OCI-LY7 (cell line): Measurements from ENCODE around the gene CAPN7. TPM values are rescaled to one million over a fixed set of nuclear protein-coding genes. Genes with fewer than 3 reads are reported as not detected.

Source experiments
- Bru-seq: library from RNA; stranded (reverse); fragments of 400-500 nt; gene quantifications from one replicate; lab custom pipeline; 2021; lab: Mats Ljungman, UMichigan
- BruChase-seq, 2 experiments: library from RNA; stranded (reverse); fragments of 400-500 nt; gene quantifications; one replicate each; lab custom pipeline; 2021; lab: Mats Ljungman, UMichigan
- BruUV-seq: library from RNA; stranded (reverse); fragments of 400-500 nt; replicated peaks from 2 replicates; lab custom pipeline; 2021; lab: Mats Ljungman, UMichigan
- CTCF ChIA-PET: fragments of 300-600 bp; sonication (Branson Sonifier 250); formaldehyde crosslinking; loops from one replicate; lab custom pipeline; 2022; ENCODE audit warnings: antibody characterized with exemption; ENCODE audit not compliant: unreplicated experiment; lab: Charles Lee
- POLR2A ChIA-PET: fragments of 300-600 bp; sonication (Branson Sonifier 250); formaldehyde crosslinking; loops from one replicate; lab custom pipeline; 2022; ENCODE audit warnings: antibody characterized with exemption; lab: Charles Lee
- DNase-seq: peaks from one replicate; pipeline ENCODE4 v3.0.0-alpha.2; 2015; ENCODE audit warnings: low spot score
- H2AFZ ChIP-seq: fragments of 200-600 bp; sonication (generic), shearing (Covaris generic); 2 replicates; pipeline ENCODE4 v1.6.1; 2014; ENCODE audit warnings: mild to moderate bottlenecking, antibody characterized with exemption, low read length, moderate library complexity
- H3K27ac ChIP-seq: fragments of 200-600 bp; sonication (generic); 2 replicates; pipeline ENCODE4 v1.5.1; 2014; ENCODE audit warnings: mixed run types, low read depth, mild to moderate bottlenecking, moderate library complexity, low read length, inconsistent platforms; ENCODE audit not compliant: poor library complexity, severe bottlenecking
- H3K36me3 ChIP-seq: fragments of 200-600 bp; sonication (generic); 2 replicates; pipeline ENCODE4 v1.6.1; 2014; ENCODE audit warnings: mild to moderate bottlenecking, antibody characterized with exemption, low read length, moderate library complexity, mixed read lengths; ENCODE audit not compliant: insufficient read depth
- H3K4me1 ChIP-seq: fragments of 200-600 bp; sonication (generic); 2 replicates; pipeline ENCODE4 v1.5.1; 2014; ENCODE audit warnings: mild to moderate bottlenecking, low read length; ENCODE audit not compliant: insufficient read depth, poor library complexity, severe bottlenecking
- H3K4me2 ChIP-seq: fragments of 200-600 bp; sonication (generic); 2 replicates; pipeline ENCODE4 v1.6.1; 2014; ENCODE audit warnings: mild to moderate bottlenecking, low read length
- H3K4me3 ChIP-seq: fragments of 200-600 bp; sonication (generic); 2 replicates; pipeline ENCODE4 v1.5.1; 2014; ENCODE audit warnings: mild to moderate bottlenecking, low read depth, low read length; ENCODE audit not compliant: poor library complexity, severe bottlenecking
- H3K79me2 ChIP-seq: fragments of 200-600 bp; sonication (generic); 2 replicates; pipeline ENCODE4 v1.6.1; 2016; ENCODE audit warnings: low read depth, mild to moderate bottlenecking, low read length, moderate library complexity, mixed read lengths; ENCODE audit not compliant: insufficient read depth
- H3K9me2 ChIP-seq: fragments of 200-600 bp; sonication (generic); 2 replicates; pipeline ENCODE4 v1.6.1; 2016; ENCODE audit warnings: mild to moderate bottlenecking, low read length, mixed read lengths; ENCODE audit not compliant: insufficient read depth
- H3K9me3 ChIP-seq: fragments of 200-600 bp; sonication (generic); 2 replicates; pipeline ENCODE4 v1.6.1; 2014; ENCODE audit warnings: mild to moderate bottlenecking, mixed run types, low read length, mixed read lengths
- H4K20me1 ChIP-seq: fragments of 200-600 bp; sonication (generic); 2 replicates; pipeline ENCODE4 v1.6.1; 2014; ENCODE audit warnings: mild to moderate bottlenecking, antibody characterized with exemption, low read length, moderate library complexity, mixed read lengths; ENCODE audit not compliant: insufficient read depth
- CTCF ChIP-seq: fragments of 200-600 bp; sonication (generic); conservative IDR thresholded peaks from 2 replicates; pipeline ENCODE4 v1.5.1; 2014; ENCODE audit warnings: mild to moderate bottlenecking, antibody characterized with exemption, low read length, moderate library complexity, mixed read lengths
- EZH2phosphoT487 ChIP-seq: fragments of 200-600 bp; sonication (generic); IDR thresholded peaks from 2 replicates; pipeline ENCODE4 v1.6.1; 2018; ENCODE audit warnings: low read depth, borderline replicate concordance, mild to moderate bottlenecking, mixed run types, antibody characterized with exemption, low read length, moderate library complexity, mixed read lengths
- intact Hi-C: fragments of 100-400 bp; cut with micrococcal nuclease; formaldehyde crosslinking; loops from one replicate; pipeline ENCODE4 v1.10.0; 2022; ENCODE audit not compliant: unreplicated experiment
- long read RNA-seq: library from polyadenylated mRNA; stranded (forward); transcript quantifications from one replicate; pipeline ENCODE4 v2.0.0, GENCODE V29; 2022
- total RNA-seq, 2 experiments: library from RNA; depleted of rRNA in 1 of 2; stranded (reverse); fragments of >200 nt in 1 of 2; shearing (Covaris generic) in 1 of 2; gene quantifications; 2 replicates each; pipeline ENCODE4 v1.2.3, GENCODE V29; 2014 to 2022

The CAPN7 gene
- 20.5 and 33.4 TPM in 2 replicates for total RNA-seq (2014; rRNA removed; shearing (Covaris generic))
- total RNA-seq (2022): 41.5 and 44.9 TPM in 2 replicates
- percentile 84 among the genes with signal in this experiment for Bru-seq, nascent RNA
- percentile 80 among the genes with signal in this experiment for BruChase-seq, experiment 1, labeled RNA remaining after a 6-hour chase
- percentile 81 among the genes with signal in this experiment for BruChase-seq, experiment 2, labeled RNA remaining after a 2-hour chase
- long read RNA-seq, full-length matches to known transcripts: 50 of 82 reads
- long read RNA-seq, partial matches to known transcripts: 4 of 82 reads
- long read RNA-seq, other reads (novel, unspliced or antisense): 28 of 82 reads

- ChIA-PET CTCF (interaction anchor here (0.7 to 2.6 kb wide), 4 partner anchors 9 to 914 kb away, joined by 3 to 11 read pairs (median 4); no protein-coding TSS in a partner anchor), POLR2A (interaction anchor here (0.6 to 5.7 kb wide), 24 partner anchors 9 to 591 kb away, joined by 3 to 41 read pairs (median 4); no protein-coding TSS in a partner anchor)
- Histone ChIP-seq H3K4me1 (peaks cover 30% of the 10 kb centered on the region), H2AFZ (peak within 1 kb of the TSS; percentile 91), H3K79me2 (peaks cover 37% of the 10 kb centered on the region), H3K4me2 (peak within 1 kb of the TSS; percentile 84), H3K4me3 (peak within 1 kb of the TSS; percentile 74), H3K36me3 (peaks cover 11% of the 10 kb centered on the region), H4K20me1 (no peaks in the 10 kb centered on the region), H3K27ac (peak within 1 kb of the TSS; percentile 74), H3K9me3 (no peaks in the 10 kb centered on the region), H3K9me2 (no peaks in the 10 kb centered on the region)
- intact Hi-C loops: loop anchor here (2.0 to 10.0 kb wide), 5 partner anchors 107 to 1039 kb away; partner anchors contain the start of genes NR2C2 and RBSN
- BruUV-seq: no TSS peak
- peak; percentile 95 for DNase-seq
- TF ChIP-seq CTCF (no peak; the same call in 1 of the 2 replicates), EZH2phosphoT487 (no peak)
Measured at GRCh38 chr3:15205934-15206661, at the start of gene CAPN7. Gene CAPN7, plus strand, starts transcription at chr3:15206246. Its CDS starts 250 bp downstream, at chr3:15206496.

GRCh38 chr3:15157441-15157840 is 48.6 kb upstream of the CAPN7 start:
- Histone ChIP-seq H3K9me2 (no peaks in the 10 kb centered on the region), H3K27ac (no peak overlapping the region), H3K4me1 (no peaks in the 10 kb centered on the region), H3K4me3 (no peak overlapping the region), H4K20me1 (no peaks in the 10 kb centered on the region), H2AFZ (no peak overlapping the region), H3K4me2 (no peak overlapping the region), H3K9me3 (no peaks in the 10 kb centered on the region), H3K36me3 (no peaks in the 10 kb centered on the region), H3K79me2 (no peaks in the 10 kb centered on the region)
- CTCF ChIA-PET: no interaction called here
- intact Hi-C loops: no loop called here
- POLR2A ChIA-PET: interaction anchor here (0.6 kb wide), 1 partner anchor 21 kb away, joined by 3 read pairs; no protein-coding TSS in a partner anchor
- BruUV-seq: no TSS peak
- DNase-seq: no peak
- TF ChIP-seq CTCF (no peak), EZH2phosphoT487 (no peak)
